ENCODE data around the gene ABTB2. TPM values are rescaled to one million over a fixed set of nuclear protein-coding genes. Genes with fewer than 3 reads are reported as not detected.

Gene ABTB2
- total and polyA plus RNA-seq, 2 of the 8 experiments (the other 6 are each of a cell fraction or from before 2014, with no cell fraction given) = 7.7 to 10.2 TPM

GRCh38 chr11:34252015-34252414, 105.8 kb downstream of the ABTB2 start (continued):
- TF ChIP-seq, protein P1, sequence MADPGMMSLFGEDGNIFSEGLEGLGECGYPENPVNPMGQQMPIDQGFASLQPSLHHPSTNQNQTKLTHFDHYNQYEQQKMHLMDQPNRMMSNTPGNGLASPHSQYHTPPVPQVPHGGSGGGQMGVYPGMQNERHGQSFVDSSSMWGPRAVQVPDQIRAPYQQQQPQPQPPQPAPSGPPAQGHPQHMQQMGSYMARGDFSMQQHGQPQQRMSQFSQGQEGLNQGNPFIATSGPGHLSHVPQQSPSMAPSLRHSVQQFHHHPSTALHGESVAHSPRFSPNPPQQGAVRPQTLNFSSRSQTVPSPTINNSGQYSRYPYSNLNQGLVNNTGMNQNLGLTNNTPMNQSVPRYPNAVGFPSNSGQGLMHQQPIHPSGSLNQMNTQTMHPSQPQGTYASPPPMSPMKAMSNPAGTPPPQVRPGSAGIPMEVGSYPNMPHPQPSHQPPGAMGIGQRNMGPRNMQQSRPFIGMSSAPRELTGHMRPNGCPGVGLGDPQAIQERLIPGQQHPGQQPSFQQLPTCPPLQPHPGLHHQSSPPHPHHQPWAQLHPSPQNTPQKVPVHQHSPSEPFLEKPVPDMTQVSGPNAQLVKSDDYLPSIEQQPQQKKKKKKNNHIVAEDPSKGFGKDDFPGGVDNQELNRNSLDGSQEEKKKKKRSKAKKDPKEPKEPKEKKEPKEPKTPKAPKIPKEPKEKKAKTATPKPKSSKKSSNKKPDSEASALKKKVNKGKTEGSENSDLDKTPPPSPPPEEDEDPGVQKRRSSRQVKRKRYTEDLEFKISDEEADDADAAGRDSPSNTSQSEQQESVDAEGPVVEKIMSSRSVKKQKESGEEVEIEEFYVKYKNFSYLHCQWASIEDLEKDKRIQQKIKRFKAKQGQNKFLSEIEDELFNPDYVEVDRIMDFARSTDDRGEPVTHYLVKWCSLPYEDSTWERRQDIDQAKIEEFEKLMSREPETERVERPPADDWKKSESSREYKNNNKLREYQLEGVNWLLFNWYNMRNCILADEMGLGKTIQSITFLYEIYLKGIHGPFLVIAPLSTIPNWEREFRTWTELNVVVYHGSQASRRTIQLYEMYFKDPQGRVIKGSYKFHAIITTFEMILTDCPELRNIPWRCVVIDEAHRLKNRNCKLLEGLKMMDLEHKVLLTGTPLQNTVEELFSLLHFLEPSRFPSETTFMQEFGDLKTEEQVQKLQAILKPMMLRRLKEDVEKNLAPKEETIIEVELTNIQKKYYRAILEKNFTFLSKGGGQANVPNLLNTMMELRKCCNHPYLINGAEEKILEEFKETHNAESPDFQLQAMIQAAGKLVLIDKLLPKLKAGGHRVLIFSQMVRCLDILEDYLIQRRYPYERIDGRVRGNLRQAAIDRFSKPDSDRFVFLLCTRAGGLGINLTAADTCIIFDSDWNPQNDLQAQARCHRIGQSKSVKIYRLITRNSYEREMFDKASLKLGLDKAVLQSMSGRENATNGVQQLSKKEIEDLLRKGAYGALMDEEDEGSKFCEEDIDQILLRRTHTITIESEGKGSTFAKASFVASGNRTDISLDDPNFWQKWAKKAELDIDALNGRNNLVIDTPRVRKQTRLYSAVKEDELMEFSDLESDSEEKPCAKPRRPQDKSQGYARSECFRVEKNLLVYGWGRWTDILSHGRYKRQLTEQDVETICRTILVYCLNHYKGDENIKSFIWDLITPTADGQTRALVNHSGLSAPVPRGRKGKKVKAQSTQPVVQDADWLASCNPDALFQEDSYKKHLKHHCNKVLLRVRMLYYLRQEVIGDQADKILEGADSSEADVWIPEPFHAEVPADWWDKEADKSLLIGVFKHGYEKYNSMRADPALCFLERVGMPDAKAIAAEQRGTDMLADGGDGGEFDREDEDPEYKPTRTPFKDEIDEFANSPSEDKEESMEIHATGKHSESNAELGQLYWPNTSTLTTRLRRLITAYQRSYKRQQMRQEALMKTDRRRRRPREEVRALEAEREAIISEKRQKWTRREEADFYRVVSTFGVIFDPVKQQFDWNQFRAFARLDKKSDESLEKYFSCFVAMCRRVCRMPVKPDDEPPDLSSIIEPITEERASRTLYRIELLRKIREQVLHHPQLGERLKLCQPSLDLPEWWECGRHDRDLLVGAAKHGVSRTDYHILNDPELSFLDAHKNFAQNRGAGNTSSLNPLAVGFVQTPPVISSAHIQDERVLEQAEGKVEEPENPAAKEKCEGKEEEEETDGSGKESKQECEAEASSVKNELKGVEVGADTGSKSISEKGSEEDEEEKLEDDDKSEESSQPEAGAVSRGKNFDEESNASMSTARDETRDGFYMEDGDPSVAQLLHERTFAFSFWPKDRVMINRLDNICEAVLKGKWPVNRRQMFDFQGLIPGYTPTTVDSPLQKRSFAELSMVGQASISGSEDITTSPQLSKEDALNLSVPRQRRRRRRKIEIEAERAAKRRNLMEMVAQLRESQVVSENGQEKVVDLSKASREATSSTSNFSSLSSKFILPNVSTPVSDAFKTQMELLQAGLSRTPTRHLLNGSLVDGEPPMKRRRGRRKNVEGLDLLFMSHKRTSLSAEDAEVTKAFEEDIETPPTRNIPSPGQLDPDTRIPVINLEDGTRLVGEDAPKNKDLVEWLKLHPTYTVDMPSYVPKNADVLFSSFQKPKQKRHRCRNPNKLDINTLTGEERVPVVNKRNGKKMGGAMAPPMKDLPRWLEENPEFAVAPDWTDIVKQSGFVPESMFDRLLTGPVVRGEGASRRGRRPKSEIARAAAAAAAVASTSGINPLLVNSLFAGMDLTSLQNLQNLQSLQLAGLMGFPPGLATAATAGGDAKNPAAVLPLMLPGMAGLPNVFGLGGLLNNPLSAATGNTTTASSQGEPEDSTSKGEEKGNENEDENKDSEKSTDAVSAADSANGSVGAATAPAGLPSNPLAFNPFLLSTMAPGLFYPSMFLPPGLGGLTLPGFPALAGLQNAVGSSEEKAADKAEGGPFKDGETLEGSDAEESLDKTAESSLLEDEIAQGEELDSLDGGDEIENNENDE (IDR thresholded peaks at IDR 0.05; ENCODE audit: insufficient replicate concordance, low read length) = no peak
- no peak for TF ChIP-seq CREB1 (IDR thresholded peaks at IDR 0.05)
- no peak for TF ChIP-seq CHD1 (IDR thresholded peaks at IDR 0.05; ENCODE audit: low read depth, low read length)
- TF ChIP-seq POU5F1 (IDR thresholded peaks at IDR 0.05; ENCODE audit: low read depth, low read length) = no peak
